Panc1 (cell line): ENCODE data around the gene COL6A3. TPM values are rescaled to one million over a fixed set of nuclear protein-coding genes. Genes with fewer than 3 reads are reported as not detected.

Experiments used
- ATAC-seq: fragments of 200-7000 bp; cut with Tn5 transposase; 2 replicates; pipeline ENCODE4 v1.9.1; 2020; ENCODE audit warnings: mild to moderate bottlenecking, moderate library complexity
- BruUV-seq: library from RNA; stranded (reverse); fragments of 400-500 nt; replicated peaks from 2 replicates; lab custom pipeline; 2021; lab: Mats Ljungman, UMichigan
- CTCF ChIA-PET: fragments of 300-600 bp; sonication (Branson Sonifier 250); formaldehyde crosslinking; loops from one replicate; lab custom pipeline; 2022; ENCODE audit warnings: antibody characterized with exemption; lab: Charles Lee
- POLR2A ChIA-PET: fragments of 300-600 bp; sonication (Branson Sonifier 250); formaldehyde crosslinking; loops from one replicate; lab custom pipeline; 2022; ENCODE audit warnings: antibody characterized with exemption; lab: Charles Lee
- DNase-seq: peaks from one replicate; pipeline ENCODE4 v3.0.0-alpha.2; 2010; ENCODE audit warnings: low read depth, low spot score
- H3K27ac ChIP-seq: 2 replicates; pipeline ENCODE4 v1.5.1; 2011; ENCODE audit warnings: mild to moderate bottlenecking, low read length, inconsistent platforms
- H3K27me3 ChIP-seq: fragments of 200-500 bp; sonication (Bioruptor generic); 2 replicates; pipeline ENCODE4 v1.6.0; 2014; ENCODE audit warnings: low read length, inconsistent platforms; ENCODE audit not compliant: control insufficient read depth, insufficient read depth
- H3K36me3 ChIP-seq: fragments of 200-500 bp; sonication (Bioruptor generic); 2 replicates; pipeline ENCODE4 v1.5.1; 2014; ENCODE audit warnings: inconsistent platforms, mild to moderate bottlenecking, low read length, moderate library complexity; ENCODE audit not compliant: control insufficient read depth, insufficient read depth
- H3K4me1 ChIP-seq: 2 replicates; pipeline ENCODE4 v1.5.1; 2011; ENCODE audit warnings: inconsistent platforms, mild to moderate bottlenecking, low read length, moderate library complexity; ENCODE audit not compliant: control insufficient read depth, insufficient read depth
- H3K4me3 ChIP-seq, 2 experiments: 2 replicates each; pipeline ENCODE4 v1.5.1; 2011 to 2012; ENCODE audit warnings: low read depth in 2 of 2, low read length in 2 of 2, mild to moderate bottlenecking in 2 of 2, inconsistent platforms in 1 of 2, moderate library complexity in 1 of 2
- H3K9me3 ChIP-seq: fragments of 200-500 bp; sonication (Bioruptor generic); 2 replicates; pipeline ENCODE4 v1.5.1; 2014; ENCODE audit warnings: low read depth, mild to moderate bottlenecking, inconsistent platforms, low read length, moderate library complexity; ENCODE audit not compliant: control insufficient read depth, insufficient read depth
- CTCF ChIP-seq: fragments of 450-650 bp; IDR thresholded peaks from 2 replicates; pipeline ENCODE4 v1.5.1; 2017; ENCODE audit warnings: mild to moderate bottlenecking
- POLR2AphosphoS5 ChIP-seq: IDR thresholded peaks from 2 replicates; pipeline ENCODE4 v1.6.1; 2012; ENCODE audit warnings: mild to moderate bottlenecking, low read depth, low read length, moderate library complexity
- SIN3A ChIP-seq: IDR thresholded peaks from 2 replicates; pipeline ENCODE4 v1.6.1; 2012; ENCODE audit warnings: low read depth, mild to moderate bottlenecking, low read length, moderate library complexity, borderline replicate concordance; ENCODE audit not compliant: insufficient read depth
- TCF7L2 ChIP-seq: IDR thresholded peaks from 2 replicates; pipeline ENCODE4 v1.6.1; 2011; ENCODE audit warnings: mild to moderate bottlenecking, low read depth, low read length, inconsistent platforms
- in situ Hi-C: cut with HindIII; loops from 2 replicates; pipeline ENCODE4 v1.10.0; 2016; ENCODE audit warnings: low sequenced_read_pairs, low pct_unique_long_range_greater_than_20kb
- intact Hi-C: fragments of 100-400 bp; cut with micrococcal nuclease; formaldehyde crosslinking; loops from one replicate; pipeline ENCODE4 v1.10.0; 2022; ENCODE audit not compliant: unreplicated experiment
- total RNA-seq: library from RNA; stranded (reverse); gene quantifications from one replicate; pipeline ENCODE4 v1.2.1, GENCODE V29; 2021; ENCODE audit not compliant: unreplicated experiment
- TF ChIP-seq, protein P1 (sequence below), 2 experiments: IDR thresholded peaks; 2 replicates each; pipeline ENCODE4 v1.6.1; 2011 to 2012; ENCODE audit warnings: low read depth in 2 of 2, control low read depth in 1 of 2, low read length in 1 of 2, mild to moderate bottlenecking in 1 of 2, moderate library complexity in 1 of 2; ENCODE audit not compliant: insufficient read depth in 1 of 2

COL6A3 gene
- total RNA-seq, 1 experiment from 2014 or later: 0.69 TPM

GRCh38 chr2:237315170-237315828 is 98.7 kb downstream of the COL6A3 start:
- DNase-seq: no peak
- intact Hi-C loops: no loop called here
- no TSS peak for BruUV-seq
- Histone ChIP-seq H3K4me3 (no peak overlapping the region), H3K9me3 (no peaks in the 10 kb centered on the region), H3K36me3 (no peaks in the 10 kb centered on the region), H3K27ac (no peak overlapping the region), H3K27me3 (no peaks in the 10 kb centered on the region), H3K4me1 (no peaks in the 10 kb centered on the region)
- CTCF ChIA-PET: no interaction called here
- TF ChIP-seq, protein P1, sequence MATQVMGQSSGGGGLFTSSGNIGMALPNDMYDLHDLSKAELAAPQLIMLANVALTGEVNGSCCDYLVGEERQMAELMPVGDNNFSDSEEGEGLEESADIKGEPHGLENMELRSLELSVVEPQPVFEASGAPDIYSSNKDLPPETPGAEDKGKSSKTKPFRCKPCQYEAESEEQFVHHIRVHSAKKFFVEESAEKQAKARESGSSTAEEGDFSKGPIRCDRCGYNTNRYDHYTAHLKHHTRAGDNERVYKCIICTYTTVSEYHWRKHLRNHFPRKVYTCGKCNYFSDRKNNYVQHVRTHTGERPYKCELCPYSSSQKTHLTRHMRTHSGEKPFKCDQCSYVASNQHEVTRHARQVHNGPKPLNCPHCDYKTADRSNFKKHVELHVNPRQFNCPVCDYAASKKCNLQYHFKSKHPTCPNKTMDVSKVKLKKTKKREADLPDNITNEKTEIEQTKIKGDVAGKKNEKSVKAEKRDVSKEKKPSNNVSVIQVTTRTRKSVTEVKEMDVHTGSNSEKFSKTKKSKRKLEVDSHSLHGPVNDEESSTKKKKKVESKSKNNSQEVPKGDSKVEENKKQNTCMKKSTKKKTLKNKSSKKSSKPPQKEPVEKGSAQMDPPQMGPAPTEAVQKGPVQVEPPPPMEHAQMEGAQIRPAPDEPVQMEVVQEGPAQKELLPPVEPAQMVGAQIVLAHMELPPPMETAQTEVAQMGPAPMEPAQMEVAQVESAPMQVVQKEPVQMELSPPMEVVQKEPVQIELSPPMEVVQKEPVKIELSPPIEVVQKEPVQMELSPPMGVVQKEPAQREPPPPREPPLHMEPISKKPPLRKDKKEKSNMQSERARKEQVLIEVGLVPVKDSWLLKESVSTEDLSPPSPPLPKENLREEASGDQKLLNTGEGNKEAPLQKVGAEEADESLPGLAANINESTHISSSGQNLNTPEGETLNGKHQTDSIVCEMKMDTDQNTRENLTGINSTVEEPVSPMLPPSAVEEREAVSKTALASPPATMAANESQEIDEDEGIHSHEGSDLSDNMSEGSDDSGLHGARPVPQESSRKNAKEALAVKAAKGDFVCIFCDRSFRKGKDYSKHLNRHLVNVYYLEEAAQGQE (IDR thresholded peaks at IDR 0.05; ENCODE audit: insufficient read depth in 1 of 2, low read depth in 2 of 2, low read length in 1 of 2): no peak
- TF ChIP-seq POLR2AphosphoS5: no peak
- no peak for TF ChIP-seq CTCF
- no peak for TF ChIP-seq SIN3A
- TF ChIP-seq TCF7L2: no peak
- no peak for ATAC-seq
- in situ Hi-C loops: no loop called here
- POLR2A ChIA-PET: no interaction called here

DNA sequence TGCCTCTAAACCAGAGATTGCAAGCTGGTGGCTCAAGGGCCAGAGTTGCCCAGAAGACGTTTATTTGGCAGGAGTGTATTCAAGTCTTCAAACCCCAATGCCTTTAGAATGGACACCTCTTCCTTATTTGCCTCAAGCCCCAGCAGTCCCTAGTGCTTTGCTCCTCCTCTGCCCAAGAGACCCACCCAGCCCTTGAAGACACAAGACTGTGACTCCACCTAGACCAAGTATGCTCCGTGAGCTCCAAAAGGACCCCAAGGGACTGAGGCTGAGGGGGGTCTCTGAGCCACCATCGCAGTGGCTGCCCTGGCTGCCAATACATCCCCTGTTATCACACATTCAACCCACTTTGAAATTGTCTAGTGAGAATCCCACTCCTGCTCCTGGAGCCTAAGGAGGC is 99.3 kb downstream of the COL6A3 start:
- no TSS peak for BruUV-seq

More for the DNA sequence above, 99.3 kb downstream of the COL6A3 start:
- ATAC-seq (no peak), DNase-seq (no peak)
- TF ChIP-seq, protein P1 (IDR thresholded peaks at IDR 0.05; ENCODE audit: insufficient read depth in 1 of 2, low read depth in 2 of 2, low read length in 1 of 2): no peak
- TF ChIP-seq TCF7L2: no peak
- TF ChIP-seq CTCF: no peak
- no peak for TF ChIP-seq SIN3A
- TF ChIP-seq POLR2AphosphoS5: no peak
- POLR2A ChIA-PET: no interaction called here
- Histone ChIP-seq H3K27ac (no peak overlapping the region), H3K27me3 (no peaks in the 10 kb centered on the region), H3K4me3 (no peak overlapping the region), H3K9me3 (no peaks in the 10 kb centered on the region), H3K4me1 (no peaks in the 10 kb centered on the region), H3K36me3 (no peaks in the 10 kb centered on the region)
- in situ Hi-C loops: no loop called here
- CTCF ChIA-PET: no interaction called here
- intact Hi-C loops: no loop called here
